GM18870 (cell line): ENCODE data around the gene FAM170B.

Source experiments
- ATAC-seq: cut with Tn5 transposase; IDR thresholded peaks from one replicate; pipeline ENCODE4 v1.9.1; 2021; ENCODE audit warnings: moderate library complexity; ENCODE audit not compliant: unreplicated experiment

FAM170B gene

GRCh38 chr10:49169776-49170175 is 36.0 kb upstream of the FAM170B start:
- no peak for ATAC-seq

- ATAC-seq, result no peak
Measured at GRCh38 chr10:49168831-49169500, 35.1 kb upstream of the FAM170B start.

- no peak for ATAC-seq
Measured at GRCh38 chr10:49168171-49168540, 34.3 kb upstream of the FAM170B start.

- no peak for ATAC-seq
Measured at GRCh38 chr10:49167425-49168170, 33.8 kb upstream of the FAM170B start.

GRCh38 chr10:49166484-49167400 is 32.9 kb upstream of the FAM170B start:
- ATAC-seq, result no peak

GRCh38 chr10:49165821-49166483 is 32.1 kb upstream of the FAM170B start:
- no peak for ATAC-seq

- ATAC-seq, result no peak
Measured at GRCh38 chr10:49165259-49165658, 31.4 kb upstream of the FAM170B start.

GRCh38 chr10:49164559-49165188 is 30.9 kb upstream of the FAM170B start:
- ATAC-seq, result peak; percentile 78

- no peak for ATAC-seq
Measured at GRCh38 chr10:49163741-49164140, 29.9 kb upstream of the FAM170B start.

GRCh38 chr10:49162761-49163310 is 29.0 kb upstream of the FAM170B start:
- no peak for ATAC-seq

- ATAC-seq, result no peak
Measured at GRCh38 chr10:49162063-49162462, 28.2 kb upstream of the FAM170B start.

- no peak for ATAC-seq
Measured at GRCh38 chr10:49161411-49161997, 27.7 kb upstream of the FAM170B start.

GRCh38 chr10:49160814-49161213 is 27.0 kb upstream of the FAM170B start:
- ATAC-seq, result no peak

GRCh38 chr10:49160110-49160509 is 26.3 kb upstream of the FAM170B start:
- no peak for ATAC-seq

GRCh38 chr10:49158915-49159314 is 25.1 kb upstream of the FAM170B start:
- no peak for ATAC-seq

GRCh38 chr10:49158404-49158803 is 24.6 kb upstream of the FAM170B start:
- no peak for ATAC-seq

- ATAC-seq, result no peak
Measured at GRCh38 chr10:49157229-49157628, 23.4 kb upstream of the FAM170B start.

GRCh38 chr10:49154641-49155040 is 20.8 kb upstream of the FAM170B start:
- no peak for ATAC-seq

GRCh38 chr10:49153971-49154370 is 20.1 kb upstream of the FAM170B start:
- no peak for ATAC-seq

- no peak for ATAC-seq
Measured at GRCh38 chr10:49153115-49153514, 19.3 kb upstream of the FAM170B start.
